ENCODE data around the gene MANF.

The MANF gene

GRCh38 chr3:51408813-51409212 is 23.7 kb downstream of the MANF start:
- in situ Hi-C loops (cut with MboI; ENCODE audit: low sequenced_read_pairs, unreplicated experiment) = no loop called here
- TF ChIP-seq, protein P1, sequence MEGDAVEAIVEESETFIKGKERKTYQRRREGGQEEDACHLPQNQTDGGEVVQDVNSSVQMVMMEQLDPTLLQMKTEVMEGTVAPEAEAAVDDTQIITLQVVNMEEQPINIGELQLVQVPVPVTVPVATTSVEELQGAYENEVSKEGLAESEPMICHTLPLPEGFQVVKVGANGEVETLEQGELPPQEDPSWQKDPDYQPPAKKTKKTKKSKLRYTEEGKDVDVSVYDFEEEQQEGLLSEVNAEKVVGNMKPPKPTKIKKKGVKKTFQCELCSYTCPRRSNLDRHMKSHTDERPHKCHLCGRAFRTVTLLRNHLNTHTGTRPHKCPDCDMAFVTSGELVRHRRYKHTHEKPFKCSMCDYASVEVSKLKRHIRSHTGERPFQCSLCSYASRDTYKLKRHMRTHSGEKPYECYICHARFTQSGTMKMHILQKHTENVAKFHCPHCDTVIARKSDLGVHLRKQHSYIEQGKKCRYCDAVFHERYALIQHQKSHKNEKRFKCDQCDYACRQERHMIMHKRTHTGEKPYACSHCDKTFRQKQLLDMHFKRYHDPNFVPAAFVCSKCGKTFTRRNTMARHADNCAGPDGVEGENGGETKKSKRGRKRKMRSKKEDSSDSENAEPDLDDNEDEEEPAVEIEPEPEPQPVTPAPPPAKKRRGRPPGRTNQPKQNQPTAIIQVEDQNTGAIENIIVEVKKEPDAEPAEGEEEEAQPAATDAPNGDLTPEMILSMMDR (IDR thresholded peaks at IDR 0.05; ENCODE audit: borderline replicate concordance, control extremely low read depth, extremely low read depth, insufficient read depth, missing control alignments) = no peak
- no peak for DNase-seq (ENCODE audit: low spot score)

- TF ChIP-seq, protein P1 (IDR thresholded peaks at IDR 0.05; ENCODE audit: borderline replicate concordance, control extremely low read depth, extremely low read depth, insufficient read depth, missing control alignments) = no peak
- no peak for DNase-seq (ENCODE audit: low spot score)
- in situ Hi-C loops (cut with MboI; ENCODE audit: low sequenced_read_pairs, unreplicated experiment) = no loop called here
Observed at GRCh38 chr3:51422211-51422610, 37.1 kb downstream of the MANF start.

DNA sequence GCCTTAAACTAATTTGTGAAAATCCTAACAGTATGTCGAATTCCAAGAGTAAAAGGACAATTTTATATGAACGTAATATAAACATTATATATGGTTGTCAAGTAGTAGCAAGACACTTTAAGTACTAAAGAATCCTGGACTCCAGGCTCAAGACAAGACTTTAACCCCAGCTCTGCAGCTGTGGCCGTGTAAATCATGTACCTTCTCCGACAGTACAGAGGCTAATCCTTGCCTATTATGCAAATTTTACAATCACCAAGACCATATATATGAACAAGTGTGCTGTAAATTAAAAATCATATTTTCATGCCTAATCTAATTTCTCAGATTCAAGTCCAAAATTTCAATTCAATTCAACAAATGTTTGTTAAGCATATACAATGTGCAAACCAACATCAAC is 41.8 kb downstream of the MANF start:
- TF ChIP-seq, protein P1 (IDR thresholded peaks at IDR 0.05; ENCODE audit: borderline replicate concordance, control extremely low read depth, extremely low read depth, insufficient read depth, missing control alignments) = no peak
- in situ Hi-C loops (cut with MboI; ENCODE audit: low sequenced_read_pairs, unreplicated experiment) = no loop called here
- DNase-seq (ENCODE audit: low spot score) = no peak

- in situ Hi-C loops (cut with MboI; ENCODE audit: low sequenced_read_pairs, unreplicated experiment) = no loop called here
- DNase-seq (ENCODE audit: low spot score) = no peak
- TF ChIP-seq, protein P1 (IDR thresholded peaks at IDR 0.05; ENCODE audit: borderline replicate concordance, control extremely low read depth, extremely low read depth, insufficient read depth, missing control alignments) = no peak
Observed at GRCh38 chr3:51429138-51429537, 44.0 kb downstream of the MANF start.

- TF ChIP-seq, protein P1 (IDR thresholded peaks at IDR 0.05; ENCODE audit: borderline replicate concordance, control extremely low read depth, extremely low read depth, insufficient read depth, missing control alignments) = no peak
- DNase-seq (ENCODE audit: low spot score) = no peak
- in situ Hi-C loops (cut with MboI; ENCODE audit: low sequenced_read_pairs, unreplicated experiment) = no loop called here
Observed at GRCh38 chr3:51434110-51434509, 49.0 kb downstream of the MANF start.

GRCh38 chr3:51434746-51435327 is 49.7 kb downstream of the MANF start:
- TF ChIP-seq, protein P1 (IDR thresholded peaks at IDR 0.05; ENCODE audit: borderline replicate concordance, control extremely low read depth, extremely low read depth, insufficient read depth, missing control alignments) = peak; percentile 50
- DNase-seq (ENCODE audit: low spot score) = peak; percentile 63
- in situ Hi-C loops (cut with MboI; ENCODE audit: low sequenced_read_pairs, unreplicated experiment) = no loop called here

All from GM13976 (cell line).